ENCODE measurements around the gene MAP7.

DNA sequence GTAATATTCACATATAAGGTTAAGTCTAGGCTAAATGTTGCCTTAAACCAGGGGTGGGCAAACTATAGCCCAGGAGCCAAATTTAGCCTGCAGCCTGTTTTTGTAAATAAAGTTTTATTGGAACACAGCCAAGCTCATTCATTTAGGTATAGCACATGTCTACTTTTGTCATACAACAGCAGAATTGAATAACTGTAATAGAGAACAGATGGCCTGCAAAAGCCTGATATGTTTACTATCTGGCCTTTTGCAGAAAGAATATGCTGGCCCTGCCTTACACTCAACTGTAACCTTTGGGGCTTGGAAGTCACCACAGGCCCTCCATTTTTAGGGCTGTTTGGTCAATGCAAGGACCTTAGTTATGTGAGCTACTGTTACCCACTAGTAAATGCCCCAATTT, 242.9 kb downstream of the MAP7 start:
- TF ChIP-seq KDM1A (IDR thresholded peaks at IDR 0.05), result no peak
- no peak for TF ChIP-seq FOSL1 (tag; conservative IDR thresholded peaks at IDR 0.05)
- no peak; the same call in 1 of the 2 replicates for TF ChIP-seq FOXM1 (IDR thresholded peaks at IDR 0.05; ENCODE audit: low read depth)
- no peak for TF ChIP-seq FOXM1 (CRISPR knock-in tag; IDR thresholded peaks at IDR 0.05; ENCODE audit: low read depth)
- TF ChIP-seq, protein P1, sequence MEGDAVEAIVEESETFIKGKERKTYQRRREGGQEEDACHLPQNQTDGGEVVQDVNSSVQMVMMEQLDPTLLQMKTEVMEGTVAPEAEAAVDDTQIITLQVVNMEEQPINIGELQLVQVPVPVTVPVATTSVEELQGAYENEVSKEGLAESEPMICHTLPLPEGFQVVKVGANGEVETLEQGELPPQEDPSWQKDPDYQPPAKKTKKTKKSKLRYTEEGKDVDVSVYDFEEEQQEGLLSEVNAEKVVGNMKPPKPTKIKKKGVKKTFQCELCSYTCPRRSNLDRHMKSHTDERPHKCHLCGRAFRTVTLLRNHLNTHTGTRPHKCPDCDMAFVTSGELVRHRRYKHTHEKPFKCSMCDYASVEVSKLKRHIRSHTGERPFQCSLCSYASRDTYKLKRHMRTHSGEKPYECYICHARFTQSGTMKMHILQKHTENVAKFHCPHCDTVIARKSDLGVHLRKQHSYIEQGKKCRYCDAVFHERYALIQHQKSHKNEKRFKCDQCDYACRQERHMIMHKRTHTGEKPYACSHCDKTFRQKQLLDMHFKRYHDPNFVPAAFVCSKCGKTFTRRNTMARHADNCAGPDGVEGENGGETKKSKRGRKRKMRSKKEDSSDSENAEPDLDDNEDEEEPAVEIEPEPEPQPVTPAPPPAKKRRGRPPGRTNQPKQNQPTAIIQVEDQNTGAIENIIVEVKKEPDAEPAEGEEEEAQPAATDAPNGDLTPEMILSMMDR (IDR thresholded peaks at IDR 0.05 in 2 of 3, conservative IDR thresholded peaks at IDR 0.05 in 1 of 3; ENCODE audit: insufficient read depth in 2 of 3, low read depth in 1 of 3, low read length in 3 of 3), result no peak
- TF ChIP-seq POLR2AphosphoS5 (IDR thresholded peaks at IDR 0.05; ENCODE audit: control insufficient read depth, insufficient read depth, low read depth, low read length), result peak; percentile 67; the same call in 1 of the 2 replicates
- TF ChIP-seq, protein P2, sequence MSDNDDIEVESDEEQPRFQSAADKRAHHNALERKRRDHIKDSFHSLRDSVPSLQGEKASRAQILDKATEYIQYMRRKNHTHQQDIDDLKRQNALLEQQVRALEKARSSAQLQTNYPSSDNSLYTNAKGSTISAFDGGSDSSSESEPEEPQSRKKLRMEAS (CRISPR knock-in tag; IDR thresholded peaks at IDR 0.05), result no peak
- no peak for TF ChIP-seq ELF2 (CRISPR knock-in tag; IDR thresholded peaks at IDR 0.05)
- TF ChIP-seq SIX5 (IDR thresholded peaks at IDR 0.05; ENCODE audit: borderline replicate concordance in 1 of 2, insufficient read depth in 1 of 2, low read depth in 1 of 2, low read length in 2 of 2), result no peak
- TF ChIP-seq COPS2 (conservative IDR thresholded peaks at IDR 0.05), result no peak
- TF ChIP-seq TCF7L2 (IDR thresholded peaks at IDR 0.05; ENCODE audit: low read depth, low read length), result no peak
- TF ChIP-seq ASH1L (IDR thresholded peaks at IDR 0.05; ENCODE audit: borderline replicate concordance, low read depth, partially characterized antibody), result no peak
